K562 (cell line): ENCODE results near the gene NCOA6. TPM values are rescaled to one million over a fixed set of nuclear protein-coding genes. Genes with fewer than 3 reads are reported as not detected.
A peak's percentile ranks its signal among the peaks of the same experiment; 100 is the strongest.

Source experiments
- AFF4 ChIP-seq: sonication (generic); formaldehyde crosslinking; IDR thresholded peaks from 2 replicates; pipeline ENCODE4 v1.8.0; 2023; ENCODE audit warnings: mild to moderate bottlenecking, missing genetic modification reagents
- CHD1 ChIP-seq: fragments of 200-600 bp; sonication (generic); IDR thresholded peaks from one replicate; pipeline ENCODE4 v1.6.1; 2012; ENCODE audit warnings: mild to moderate bottlenecking, moderate library complexity, low read length, inconsistent platforms
- E2F5 ChIP-seq: sonication (generic); formaldehyde crosslinking; IDR thresholded peaks from 2 replicates; pipeline ENCODE4 v1.8.0; 2022; ENCODE audit warnings: mild to moderate bottlenecking, missing genetic modification reagents
- FOXA1 ChIP-seq: fragments of 450-650 bp; IDR thresholded peaks from 2 replicates; pipeline ENCODE4 v1.6.1; 2016; ENCODE audit warnings: mild to moderate bottlenecking, borderline replicate concordance
- HDAC1 ChIP-seq, 2 experiments: fragments of 450-650 bp; IDR thresholded peaks; 2 replicates each; pipeline ENCODE4 v1.6.1; 2016 to 2017; ENCODE audit warnings: inconsistent platforms in 1 of 2, mild to moderate bottlenecking in 1 of 2, moderate library complexity in 1 of 2
- HINFP ChIP-seq: fragments of 450-650 bp; conservative IDR thresholded peaks from 2 replicates; pipeline ENCODE4 v1.6.1; 2016; ENCODE audit warnings: missing genetic modification characterization, low read depth, mild to moderate bottlenecking, control low read depth, missing compliant biosample characterization
- L3MBTL2 ChIP-seq: fragments of 450-650 bp; IDR thresholded peaks from 2 replicates; pipeline ENCODE4 v1.6.1; 2016; ENCODE audit warnings: mild to moderate bottlenecking, moderate library complexity
- MAFK ChIP-seq: IDR thresholded peaks from 2 replicates; pipeline ENCODE4 v1.6.1; 2011; ENCODE audit warnings: low read length, improper control_type of control experiment
- OTX1 ChIP-seq: fragments of 450-650 bp; formaldehyde crosslinking; IDR thresholded peaks from 2 replicates; pipeline ENCODE4 v1.4.0; 2022; ENCODE audit warnings: mild to moderate bottlenecking
- PHF8 ChIP-seq: fragments of 200-600 bp; sonication (generic); IDR thresholded peaks from 2 replicates; pipeline ENCODE4 v1.6.1; 2012; ENCODE audit warnings: mixed run types, mild to moderate bottlenecking, inconsistent platforms, low read length, moderate library complexity, borderline replicate concordance
- POLR3G ChIP-seq: IDR thresholded peaks from 2 replicates; pipeline ENCODE4 v1.6.1; 2011; ENCODE audit not compliant: insufficient read length, insufficient replicate concordance; ENCODE audit errors: extremely low read depth
- RB1 ChIP-seq: fragments of 450-650 bp; IDR thresholded peaks from 2 replicates; pipeline ENCODE4 v1.6.1; 2017; ENCODE audit warnings: low read depth, mild to moderate bottlenecking
- SMAD1 ChIP-seq: fragments of 150-350 bp; IDR thresholded peaks from 2 replicates; pipeline ENCODE4 v1.6.1; 2014; ENCODE audit warnings: low read length, low read depth; ENCODE audit not compliant: partially characterized antibody
- SMARCB1 ChIP-seq: IDR thresholded peaks from 2 replicates; pipeline ENCODE4 v1.6.1; 2011; ENCODE audit warnings: improper control_type of control experiment, low read depth; ENCODE audit not compliant: insufficient read length
- SRSF9 ChIP-seq: fragments of 200-400 bp; formaldehyde crosslinking; IDR thresholded peaks from 2 replicates; pipeline ENCODE4 v1.6.1; 2017; ENCODE audit warnings: low read depth, low read length, borderline replicate concordance
- TCF3 ChIP-seq: sonication (generic); formaldehyde crosslinking; IDR thresholded peaks from 2 replicates; pipeline ENCODE4 v1.4.0; 2020; ENCODE audit warnings: mild to moderate bottlenecking, missing genetic modification reagents
- ZNF695 ChIP-seq: fragments of 450-650 bp; formaldehyde crosslinking; IDR thresholded peaks from 2 replicates; pipeline ENCODE4 v1.4.0; 2020; ENCODE audit warnings: mild to moderate bottlenecking, moderate library complexity
- polyA plus RNA-seq, 8 experiments: library from polyadenylated mRNA; depleted of rRNA in 4 of 8; stranded (reverse) in 5 of 8; unstranded in 3 of 8; fragments of >200 nt; fragmentation: Nextera tagmentation in 2 of 8; fragmentation: Illumina TruSeq in 1 of 8; extraction: Ambion mirVana in 2 of 8; extraction: Trizol in 1 of 8; gene quantifications; 2 replicates each; pipeline versions ENCODE4 v1.2.1 to v1.2.3, GENCODE V29; 2011 to 2014; ENCODE audit warnings: inconsistent platforms in 1 of 8, missing spikeins in 1 of 8
- total RNA-seq, 7 experiments: library from RNA; depleted of rRNA in 6 of 7; stranded (reverse); fragments of >200 nt in 6 of 7; fragmentation: Illumina TruSeq in 2 of 7; extraction: Trizol in 2 of 7; gene quantifications; 2 replicates each; pipeline versions ENCODE4 v1.2.1 to v1.2.3, GENCODE V29; 2011 to 2021; ENCODE audit warnings: low replicate concordance in 1 of 7
- TF ChIP-seq, protein P1 (sequence below): IDR thresholded peaks from 2 replicates; pipeline ENCODE4 v1.6.1; 2011; ENCODE audit warnings: borderline replicate concordance, low read depth, mild to moderate bottlenecking, moderate library complexity, low read length; ENCODE audit not compliant: insufficient read depth, poor library complexity, severe bottlenecking

Gene NCOA6
- total and polyA plus RNA-seq, 9 of the 15 experiments (the other 6 are each of a cell fraction or from before 2014, with no cell fraction given): 6.1 to 25.0 (median 9.5) TPM

- TF ChIP-seq FOXA1: no peak
- TF ChIP-seq E2F5: no peak
- TF ChIP-seq HINFP: 0 out of 2 replicates have a peak, but pooled peaks have one; percentile 41
- TF ChIP-seq SMAD1: no peak
- peak; percentile 61; the same call in 1 of the 2 replicates for TF ChIP-seq PHF8
- TF ChIP-seq L3MBTL2: peak; percentile 20; the same call in 1 of the 2 replicates
- no peak for TF ChIP-seq SRSF9
- TF ChIP-seq TCF3 (CRISPR knock-in tag): no peak
- peak in 1 of 2 experiments; percentile 49; a peak in 2 of 4 replicates for TF ChIP-seq HDAC1 (IDR thresholded peaks at IDR 0.05)
- no peak for TF ChIP-seq OTX1 (CRISPR knock-in tag)
- TF ChIP-seq, protein P1, sequence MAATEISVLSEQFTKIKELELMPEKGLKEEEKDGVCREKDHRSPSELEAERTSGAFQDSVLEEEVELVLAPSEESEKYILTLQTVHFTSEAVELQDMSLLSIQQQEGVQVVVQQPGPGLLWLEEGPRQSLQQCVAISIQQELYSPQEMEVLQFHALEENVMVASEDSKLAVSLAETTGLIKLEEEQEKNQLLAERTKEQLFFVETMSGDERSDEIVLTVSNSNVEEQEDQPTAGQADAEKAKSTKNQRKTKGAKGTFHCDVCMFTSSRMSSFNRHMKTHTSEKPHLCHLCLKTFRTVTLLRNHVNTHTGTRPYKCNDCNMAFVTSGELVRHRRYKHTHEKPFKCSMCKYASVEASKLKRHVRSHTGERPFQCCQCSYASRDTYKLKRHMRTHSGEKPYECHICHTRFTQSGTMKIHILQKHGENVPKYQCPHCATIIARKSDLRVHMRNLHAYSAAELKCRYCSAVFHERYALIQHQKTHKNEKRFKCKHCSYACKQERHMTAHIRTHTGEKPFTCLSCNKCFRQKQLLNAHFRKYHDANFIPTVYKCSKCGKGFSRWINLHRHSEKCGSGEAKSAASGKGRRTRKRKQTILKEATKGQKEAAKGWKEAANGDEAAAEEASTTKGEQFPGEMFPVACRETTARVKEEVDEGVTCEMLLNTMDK: no peak
- TF ChIP-seq AFF4 (CRISPR knock-in tag): peak; percentile 60; the same call in 1 of the 2 replicates
- TF ChIP-seq ZNF695 (CRISPR knock-in tag): no peak
- no peak for TF ChIP-seq MAFK
- TF ChIP-seq RB1: peak; percentile 35; the same call in 1 of the 2 replicates
- no peak for TF ChIP-seq SMARCB1
- TF ChIP-seq POLR3G: no peak
- no peak for TF ChIP-seq CHD1
These were observed 116.2 kb downstream of the NCOA6 start (continued) for GRCh38 chr20:34709044-34709830.
